Stimulated activated CD4-positive, alpha-beta T cell treated with anti-CD3 and anti-CD28 coated beads, Interleukin-15, amount 100 ng/mL, for 24 hours (primary cell): Measurements from ENCODE around the gene SLC44A5.

ENCODE experiments used
- DNase-seq: peaks from one replicate; pipeline ENCODE4 v3.0.0-alpha.2; 2020

SLC44A5 gene

GRCh38 chr1:75588779-75589475, 22.0 kb downstream of the SLC44A5 start:
- no peak for DNase-seq

- no peak for DNase-seq
Measured at GRCh38 chr1:75587692-75588091, 23.2 kb downstream of the SLC44A5 start.

GRCh38 chr1:75583282-75583681, 27.6 kb downstream of the SLC44A5 start:
- no peak for DNase-seq

GRCh38 chr1:75582725-75583261, 28.1 kb downstream of the SLC44A5 start:
- DNase-seq, result no peak

- DNase-seq, result no peak
Measured at GRCh38 chr1:75579046-75579445, 31.9 kb downstream of the SLC44A5 start.

- DNase-seq, result no peak
Measured at GRCh38 chr1:75575837-75576236, 35.1 kb downstream of the SLC44A5 start.

- no peak for DNase-seq
Measured at GRCh38 chr1:75567191-75567590, 43.7 kb downstream of the SLC44A5 start.

GRCh38 chr1:75559800-75560199, 51.1 kb downstream of the SLC44A5 start:
- no peak for DNase-seq

GRCh38 chr1:75559136-75559535, 51.8 kb downstream of the SLC44A5 start:
- DNase-seq, result no peak

- no peak for DNase-seq
Measured at GRCh38 chr1:75554870-75555269, 56.0 kb downstream of the SLC44A5 start.

- DNase-seq, result no peak
Measured at GRCh38 chr1:75554181-75554580, 56.7 kb downstream of the SLC44A5 start.

GRCh38 chr1:75550559-75550958, 60.4 kb downstream of the SLC44A5 start:
- no peak for DNase-seq

GRCh38 chr1:75548721-75549480, 62.0 kb downstream of the SLC44A5 start:
- DNase-seq, result no peak

- no peak for DNase-seq
Measured at GRCh38 chr1:75543705-75544104, 67.2 kb downstream of the SLC44A5 start.

- no peak for DNase-seq
Measured at GRCh38 chr1:75542818-75543570, 67.9 kb downstream of the SLC44A5 start.

- DNase-seq, result no peak
Measured at GRCh38 chr1:75539230-75540116, 71.4 kb downstream of the SLC44A5 start.

- no peak for DNase-seq
Measured at GRCh38 chr1:75533085-75533484, 77.8 kb downstream of the SLC44A5 start.

GRCh38 chr1:75531570-75531969, 79.3 kb downstream of the SLC44A5 start:
- no peak for DNase-seq

- DNase-seq, result no peak
Measured at GRCh38 chr1:75529488-75529887, 81.4 kb downstream of the SLC44A5 start.

- DNase-seq, result no peak
Measured at GRCh38 chr1:75528001-75528400, 82.9 kb downstream of the SLC44A5 start.

- DNase-seq, result no peak
Measured at GRCh38 chr1:75522389-75522788, 88.5 kb downstream of the SLC44A5 start.

GRCh38 chr1:75521658-75522057, 89.3 kb downstream of the SLC44A5 start:
- no peak for DNase-seq
